ENCODE measurements around the gene PRDM2. TPM values are rescaled to one million over a fixed set of nuclear protein-coding genes. Genes with fewer than 3 reads are reported as not detected.

Gene PRDM2
- total and polyA plus RNA-seq, 12 donors = 12.5 to 45.3 (median 30.2) TPM

- H3K4me1 ChIP-seq (replicated peaks in 1 of 2) = no peaks in the 10 kb centered on the region
- no peak for DNase-seq
- TF ChIP-seq POLR2A (IDR thresholded peaks at IDR 0.05) (no peak), CTCF (IDR thresholded peaks at IDR 0.05) (no peak)
- 54 to 76% (median 70%) methylated on average over 2 of the region's 2 CpGs for WGBS, 4 donors
- no peaks in the 10 kb centered on the region for H3K36me3 ChIP-seq (replicated peaks in 1 of 2)
- no peaks in the 10 kb centered on the region for H3K27me3 ChIP-seq
- intact Hi-C loops (cut with DNase I) = no loop called here
- H3K4me3 ChIP-seq = no peak overlapping the region
- no peaks in the 10 kb centered on the region for H3K9me3 ChIP-seq (replicated peaks in 1 of 3)
- H3K27ac ChIP-seq = no peak overlapping the region
These were observed 171.4 kb downstream of the PRDM2 start for GRCh38 chr1:13871413-13871812.

GRCh38 chr1:13871886-13872285 lies 171.9 kb downstream of the PRDM2 start:
- WGBS, 4 donors = 75 to 93% (median 79%) methylated on average over 3 of the region's 3 CpGs
- no peaks in the 10 kb centered on the region for H3K9me3 ChIP-seq (replicated peaks in 1 of 3)
- H3K27me3 ChIP-seq = no peaks in the 10 kb centered on the region
- H3K36me3 ChIP-seq (replicated peaks in 1 of 2) = no peaks in the 10 kb centered on the region
- H3K4me1 ChIP-seq (replicated peaks in 1 of 2) = no peaks in the 10 kb centered on the region
- TF ChIP-seq CTCF (IDR thresholded peaks at IDR 0.05) = no peak
- no peak for TF ChIP-seq POLR2A (IDR thresholded peaks at IDR 0.05)
- intact Hi-C loops (cut with DNase I) = no loop called here
- DNase-seq = no peak
- H3K27ac ChIP-seq = no peak overlapping the region
- no peak overlapping the region for H3K4me3 ChIP-seq

GRCh38 chr1:13873032-13873431 lies 173.0 kb downstream of the PRDM2 start:
- DNase-seq = no peak
- H3K27ac ChIP-seq = no peak overlapping the region
- TF ChIP-seq POLR2A (IDR thresholded peaks at IDR 0.05) = no peak
- TF ChIP-seq CTCF (IDR thresholded peaks at IDR 0.05) = no peak
- WGBS, 4 donors = 61 to 67% (median 64%) methylated on average over 6 of the region's 6 CpGs
- no peaks in the 10 kb centered on the region for H3K27me3 ChIP-seq
- no peaks in the 10 kb centered on the region for H3K9me3 ChIP-seq (replicated peaks in 1 of 3)
- H3K36me3 ChIP-seq (replicated peaks in 1 of 2) = no peaks in the 10 kb centered on the region
- intact Hi-C loops (cut with DNase I) = no loop called here
- no peak overlapping the region for H3K4me3 ChIP-seq
- no peaks in the 10 kb centered on the region for H3K4me1 ChIP-seq (replicated peaks in 1 of 2)

Small RNAs within 50 kb of the gene (small RNA-seq; reads per million reads assigned to genes)
- gene RF00564 = 0 reads per million in 2 donors

Other genes with a start within 250 kb of the PRDM2 start
- 10 to 100 TPM in 3 of 9 donors, 1 to 10 TPM in 6; 3.2 to 60.3 (median 9.5) TPM for gene LRRC38, start 186.2 kb upstream of the PRDM2 start, total RNA-seq
- 10 to 100 TPM in 1 of 3 donors, 1 to 10 TPM in 2; 5.6 to 10.0 (median 9.7) TPM for gene LRRC38, start 186.2 kb upstream of the PRDM2 start, polyA plus RNA-seq
- gene PDPN, start 116.4 kb upstream of the PRDM2 start, total RNA-seq = 10 to 100 TPM in 3 of 9 donors, 1 to 10 TPM in 6; 1.2 to 13.8 (median 5.8) TPM
- gene PDPN, start 116.4 kb upstream of the PRDM2 start, polyA plus RNA-seq = 1 to 10 TPM; 1.5 to 7.9 (median 4.1) TPM